GM10248 (cell line): ENCODE measurements around the gene NUDT3.

Experiments used
- CTCF ChIA-PET: fragments of 300-600 bp; sonication (Branson Sonifier 250); formaldehyde crosslinking; extraction: SDS; loops from one replicate; lab custom pipeline; 2021; ENCODE audit warnings: antibody characterized with exemption; lab: Yijun Ruan, JAX
- POLR2A ChIA-PET: fragments of 350-650 bp; sonication (Branson Sonifier 250); formaldehyde crosslinking; extraction: SDS; loops from one replicate; lab custom pipeline; 2020; ENCODE audit warnings: antibody characterized with exemption; lab: Yijun Ruan, JAX
- DNase-seq: peaks from one replicate; pipeline ENCODE4 v3.0.0; 2012; ENCODE audit errors: extremely low spot score
- TF ChIP-seq, protein P1 (sequence below): IDR thresholded peaks from 2 replicates; pipeline ENCODE4 v1.5.1; 2012; ENCODE audit warnings: mild to moderate bottlenecking, low read depth; ENCODE audit errors: extremely low read depth, missing control alignments, control extremely low read depth

NUDT3 gene

DNA sequence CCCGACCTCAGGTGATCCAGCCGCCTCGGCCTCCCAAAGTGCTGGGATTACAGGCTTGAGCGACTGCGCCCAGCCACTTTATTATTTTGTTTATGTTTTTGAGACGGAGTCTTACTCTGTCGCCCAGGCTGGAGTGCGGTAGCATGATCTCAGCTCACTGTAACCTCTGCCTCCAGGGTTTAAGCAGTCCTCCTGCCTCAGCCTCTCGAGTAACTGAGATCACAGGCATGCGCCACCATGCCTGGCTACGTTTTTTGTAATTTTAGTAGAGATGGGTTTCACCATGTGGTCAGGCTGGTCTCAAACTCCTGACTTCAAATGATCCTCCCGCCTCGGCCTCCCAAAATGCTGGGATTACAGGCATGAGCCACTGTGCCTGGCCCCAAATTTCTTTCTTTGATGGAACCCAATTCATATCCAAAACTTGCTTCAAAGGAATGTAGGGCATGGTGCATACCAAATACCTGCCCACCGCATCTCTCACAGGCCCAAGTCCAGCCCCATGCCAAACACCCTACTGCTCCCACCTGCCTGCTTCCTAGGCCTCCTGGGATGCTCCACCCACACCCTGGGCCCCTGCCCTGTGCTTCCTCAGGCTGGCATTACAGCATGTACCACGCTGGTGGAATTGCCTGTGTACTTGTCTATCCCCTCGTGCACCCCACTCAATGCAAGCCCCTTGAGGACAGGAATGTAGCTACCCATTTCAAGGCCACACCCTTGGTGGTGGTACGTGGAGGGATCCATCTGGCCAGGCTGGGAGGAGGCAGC, 160.7 kb downstream of the NUDT3 start:
- no peak for DNase-seq
- TF ChIP-seq, protein P1, sequence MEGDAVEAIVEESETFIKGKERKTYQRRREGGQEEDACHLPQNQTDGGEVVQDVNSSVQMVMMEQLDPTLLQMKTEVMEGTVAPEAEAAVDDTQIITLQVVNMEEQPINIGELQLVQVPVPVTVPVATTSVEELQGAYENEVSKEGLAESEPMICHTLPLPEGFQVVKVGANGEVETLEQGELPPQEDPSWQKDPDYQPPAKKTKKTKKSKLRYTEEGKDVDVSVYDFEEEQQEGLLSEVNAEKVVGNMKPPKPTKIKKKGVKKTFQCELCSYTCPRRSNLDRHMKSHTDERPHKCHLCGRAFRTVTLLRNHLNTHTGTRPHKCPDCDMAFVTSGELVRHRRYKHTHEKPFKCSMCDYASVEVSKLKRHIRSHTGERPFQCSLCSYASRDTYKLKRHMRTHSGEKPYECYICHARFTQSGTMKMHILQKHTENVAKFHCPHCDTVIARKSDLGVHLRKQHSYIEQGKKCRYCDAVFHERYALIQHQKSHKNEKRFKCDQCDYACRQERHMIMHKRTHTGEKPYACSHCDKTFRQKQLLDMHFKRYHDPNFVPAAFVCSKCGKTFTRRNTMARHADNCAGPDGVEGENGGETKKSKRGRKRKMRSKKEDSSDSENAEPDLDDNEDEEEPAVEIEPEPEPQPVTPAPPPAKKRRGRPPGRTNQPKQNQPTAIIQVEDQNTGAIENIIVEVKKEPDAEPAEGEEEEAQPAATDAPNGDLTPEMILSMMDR: no peak
- CTCF ChIA-PET: interaction anchor here (1.4 to 2.2 kb wide), 2 partner anchors 16 to 36 kb away, joined by 6 to 12 read pairs; partner anchors contain the start of gene SMIM29
- POLR2A ChIA-PET: no interaction called here

DNA sequence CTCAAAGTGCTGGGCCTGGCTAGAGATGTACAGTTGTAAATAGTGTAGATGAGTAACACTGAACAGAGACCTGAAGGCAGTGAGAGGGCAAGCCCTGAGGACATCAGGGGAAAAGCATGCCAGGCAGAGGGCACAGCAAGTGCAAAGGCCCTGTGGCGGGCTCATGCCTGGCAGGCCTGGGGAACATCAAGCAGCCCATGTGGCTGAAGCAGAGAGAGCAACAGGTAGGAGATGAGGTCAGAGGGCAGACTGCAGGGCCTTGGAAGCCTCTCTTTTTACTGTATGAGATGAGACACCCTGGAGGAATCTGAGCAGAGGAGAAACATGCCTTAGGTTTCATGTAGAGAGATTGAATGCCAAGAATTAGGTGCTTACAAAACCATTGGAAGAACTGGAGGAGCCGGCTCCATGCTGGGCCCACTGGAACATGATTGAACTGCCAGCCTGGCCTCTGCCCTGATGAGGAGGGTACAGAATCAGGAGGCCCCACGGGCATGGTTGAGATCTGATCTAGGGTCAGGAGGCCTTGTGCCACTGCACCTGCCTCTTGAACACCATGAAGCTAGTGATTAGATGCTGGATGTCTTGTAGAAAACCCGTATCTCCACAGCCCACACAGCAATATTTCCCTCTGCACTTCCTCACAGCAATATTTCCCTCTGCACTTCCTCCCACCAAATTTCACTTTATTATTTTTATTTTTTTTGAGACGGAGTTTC, 161.7 kb downstream of the NUDT3 start:
- DNase-seq: no peak
- TF ChIP-seq, protein P1: no peak
- POLR2A ChIA-PET: no interaction called here
- CTCF ChIA-PET: interaction anchor here (3.2 kb wide), 1 partner anchor 34 kb away, joined by 11 read pairs; no protein-coding TSS in a partner anchor

DNA sequence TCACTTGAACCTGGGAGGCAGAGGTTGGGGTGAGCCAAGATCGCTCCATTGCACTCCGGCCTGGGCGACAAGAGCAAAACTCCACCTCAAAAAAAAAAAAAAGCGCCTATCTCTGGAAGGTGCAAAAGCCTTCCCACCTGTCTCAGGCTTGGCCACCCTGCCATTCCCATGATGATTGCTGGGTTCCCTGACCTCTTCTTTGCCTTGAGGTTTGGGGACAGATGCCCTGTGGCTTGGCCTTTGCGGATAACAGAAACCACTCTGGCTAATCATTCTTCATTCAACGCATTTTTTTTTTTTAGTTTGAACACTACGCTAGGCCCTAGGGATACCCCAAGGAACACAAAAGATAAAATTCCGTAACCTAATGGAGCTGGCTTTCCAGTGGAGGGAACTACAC, 162.6 kb downstream of the NUDT3 start:
- ChIA-PET CTCF (interaction anchor here (3.2 kb wide), 1 partner anchor 33 kb away, joined by 11 read pairs; no protein-coding TSS in a partner anchor), POLR2A (interaction anchor here (0.7 kb wide), 1 partner anchor 184 kb away, joined by 9 read pairs; no protein-coding TSS in a partner anchor)
- DNase-seq: no peak
- TF ChIP-seq, protein P1: no peak
